ENCODE measurements around the gene IDNK.
A peak's percentile ranks its signal among the peaks of the same experiment; 100 is the strongest.
"Not testable (repeated sequence)": the region's sequence is repeated elsewhere in the genome, so short reads cannot be mapped to it uniquely, and the experiment has no call there.

Gene IDNK

DNA sequence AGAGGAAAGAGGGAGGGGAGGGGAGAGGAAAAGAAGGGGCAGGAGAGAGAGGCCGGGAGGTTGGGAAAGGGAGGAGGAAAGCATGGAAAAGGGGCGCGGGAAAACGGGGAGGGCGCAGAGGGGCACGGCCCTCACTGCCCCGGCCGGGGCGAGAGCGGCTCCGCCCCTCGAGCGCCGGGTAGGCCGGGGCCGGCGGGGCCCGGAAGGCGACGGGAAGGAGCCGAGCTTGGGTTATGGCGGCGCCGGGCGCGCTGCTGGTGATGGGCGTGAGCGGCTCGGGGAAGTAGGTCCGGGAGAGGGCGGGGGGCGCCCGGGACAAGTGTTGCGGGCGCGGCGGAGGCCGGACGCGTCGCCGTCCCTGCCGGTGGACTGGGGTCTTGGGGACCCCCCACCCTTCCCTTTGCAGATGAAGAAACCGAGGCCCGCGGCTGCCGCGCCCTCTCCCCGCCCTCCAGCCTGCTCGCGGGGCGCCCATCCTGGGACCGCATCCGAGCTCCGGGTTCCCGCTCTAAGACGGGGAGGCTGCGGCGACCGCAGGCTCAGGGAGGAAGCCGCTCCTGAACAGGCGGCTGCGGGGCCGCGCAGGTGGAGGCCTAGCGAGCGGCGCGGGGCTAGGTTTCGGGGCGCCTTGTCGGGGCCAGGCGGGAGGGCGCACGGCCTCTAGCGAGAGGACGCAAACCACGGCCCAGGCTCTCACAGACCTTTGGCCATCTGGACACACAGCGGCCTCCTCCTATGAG, at the start of gene IDNK:
TSS of gene IDNK (plus strand) at position 205 of the 740 bp plus-strand sequence. CDS start at position 234, 29 bp downstream.
- DNase-seq (ENCODE audit: low spot score): peak; percentile 51

DNA sequence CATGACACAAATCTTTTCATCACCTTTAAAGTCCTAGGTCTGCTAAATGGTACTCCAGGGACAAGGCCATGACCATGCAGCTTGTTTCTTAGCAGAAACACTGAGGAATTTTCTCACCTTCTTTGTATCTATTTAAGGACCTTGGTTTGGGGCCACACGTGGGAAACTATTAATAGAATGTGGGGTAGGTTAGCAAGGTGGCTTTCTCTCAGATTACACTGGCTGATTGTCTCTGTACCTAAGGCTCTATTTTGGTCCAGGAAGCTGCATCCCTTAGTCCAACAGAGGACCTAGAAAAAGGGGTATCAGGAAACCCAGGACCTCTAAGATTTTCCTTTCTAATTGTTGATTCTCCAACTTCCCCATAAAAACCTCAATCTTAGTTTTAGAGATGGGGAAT, 48.5 kb upstream of the IDNK start:
- DNase-seq (ENCODE audit: low spot score): no peak

DNA sequence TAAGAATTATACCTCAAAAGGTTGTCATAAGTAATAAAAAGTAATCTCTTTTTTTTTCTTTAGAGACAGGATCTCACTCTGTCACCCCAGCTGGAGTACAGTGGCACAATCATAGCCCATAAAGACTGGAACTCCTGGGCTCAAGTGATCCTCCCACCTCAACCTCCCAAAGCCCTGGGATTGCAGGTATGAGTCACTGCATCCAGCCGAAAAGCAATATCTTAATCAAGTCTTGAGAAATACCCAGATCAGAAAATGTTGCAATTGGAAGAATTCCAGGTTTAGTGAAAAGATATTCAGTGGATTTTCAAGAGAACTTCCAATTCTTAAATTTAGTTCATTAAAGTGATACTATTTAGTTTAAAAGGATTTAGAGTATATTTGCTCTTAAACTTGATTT, 40.9 kb upstream of the IDNK start:
- DNase-seq (ENCODE audit: low spot score): no peak

DNA sequence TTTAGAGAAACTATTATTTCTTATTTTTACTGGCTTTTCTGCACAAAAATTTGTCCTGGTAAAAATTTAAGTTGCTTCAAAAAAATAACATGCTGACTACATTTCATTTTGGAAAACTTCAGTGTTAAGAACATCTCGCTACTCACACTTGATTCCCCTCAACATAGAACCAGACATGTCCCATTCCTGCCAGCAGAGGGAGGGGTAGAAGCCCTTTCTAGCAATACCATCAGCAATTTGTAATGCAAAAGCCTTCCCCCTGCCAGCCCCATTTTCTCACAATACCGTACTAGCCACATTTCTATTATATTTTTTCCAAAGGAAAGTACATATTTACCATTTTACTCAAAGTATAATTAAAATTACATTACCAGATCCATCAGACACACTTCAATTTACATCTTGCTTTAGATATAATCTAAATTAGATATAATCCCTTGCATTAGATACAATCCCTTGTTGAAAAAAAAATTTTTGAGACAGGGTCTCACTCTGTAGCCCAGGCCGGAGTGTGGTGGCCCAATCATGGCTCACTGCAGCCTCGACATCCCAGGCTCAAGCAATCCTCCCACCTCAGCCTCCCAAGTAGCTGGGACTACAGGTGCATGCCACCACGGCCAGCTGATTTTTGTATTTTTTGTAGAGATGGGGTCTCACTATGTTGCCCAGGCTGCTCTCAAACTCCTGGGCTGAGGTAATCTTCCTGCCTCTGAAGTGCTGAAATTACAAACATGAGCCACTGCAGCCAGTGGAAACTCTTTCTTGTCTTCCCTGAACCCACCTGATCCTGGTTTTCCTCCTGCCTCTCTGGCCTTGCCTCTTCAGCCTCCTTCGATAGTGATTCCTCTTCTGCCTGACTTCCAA, 39.6 kb upstream of the IDNK start:
- DNase-seq (ENCODE audit: low spot score): peak; percentile 49

DNA sequence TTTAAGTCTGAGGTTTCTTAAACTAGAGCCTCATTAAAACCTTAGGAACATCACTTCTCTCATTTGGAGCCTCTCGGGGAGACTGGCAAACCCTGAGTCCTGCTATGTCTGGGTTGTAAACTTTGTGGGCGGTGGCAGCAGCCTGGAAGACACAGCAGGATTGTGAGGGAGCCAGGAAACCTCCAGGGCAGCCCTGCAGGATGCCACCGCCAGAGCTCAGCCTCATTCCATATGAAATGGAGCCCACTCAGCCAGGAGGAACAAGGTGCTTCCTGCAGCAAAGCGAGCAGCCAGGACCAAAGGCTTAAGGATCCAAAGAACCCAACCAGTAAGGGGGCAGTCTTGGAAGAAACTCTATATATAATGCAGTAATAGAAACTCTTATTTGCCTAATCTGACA, 37.9 kb upstream of the IDNK start:
- DNase-seq (ENCODE audit: low spot score): no peak

DNA sequence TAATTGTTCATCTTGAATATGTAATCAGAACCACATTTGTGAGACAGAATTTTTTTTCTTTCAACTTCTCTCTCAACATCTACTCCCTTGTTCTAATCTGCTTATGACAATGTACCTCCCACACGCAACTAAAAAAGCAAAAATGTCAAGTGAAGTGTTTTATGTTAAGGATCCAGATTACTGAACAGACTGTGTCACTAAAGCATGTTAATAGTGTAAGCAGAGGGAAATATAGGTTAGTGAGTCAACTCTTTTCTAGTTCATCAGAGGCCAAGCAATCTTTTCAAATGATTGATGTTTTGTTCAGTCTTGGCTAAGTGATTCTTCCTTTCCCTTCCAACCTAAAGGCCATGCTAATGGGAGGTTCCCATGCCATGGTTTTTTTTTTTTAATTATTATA, 34.7 kb upstream of the IDNK start:
- no peak for DNase-seq (ENCODE audit: low spot score)

DNA sequence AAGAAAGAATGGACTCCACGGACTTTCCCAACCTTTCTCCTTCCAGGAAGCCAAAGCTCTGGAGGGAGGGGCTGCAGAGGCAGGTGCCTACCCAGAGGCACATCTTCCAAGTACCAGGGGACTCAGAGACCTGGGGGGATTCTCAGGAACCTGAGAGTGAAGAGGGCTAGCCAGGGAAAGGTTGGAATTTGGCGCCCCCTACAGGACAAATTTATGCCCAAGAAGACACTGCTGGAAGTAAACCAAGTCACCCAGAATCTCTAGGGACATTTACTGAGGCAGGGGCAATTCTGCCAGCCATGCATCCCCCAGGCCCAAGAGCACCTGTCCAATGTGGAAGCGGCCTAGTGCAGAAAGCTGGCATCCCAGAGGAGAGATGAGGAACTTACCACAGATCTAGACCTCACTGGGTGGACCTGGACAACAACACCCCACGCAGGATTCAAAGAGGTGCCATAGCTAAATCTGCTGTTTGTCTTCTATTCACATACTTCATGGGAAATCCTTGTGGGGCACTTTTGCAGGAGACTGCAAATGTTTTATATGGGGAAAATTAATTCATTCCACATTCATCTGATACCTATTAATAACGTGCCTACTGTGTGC, 25.9 kb upstream of the IDNK start:
- peak; percentile 27 for DNase-seq (ENCODE audit: low spot score)

DNA sequence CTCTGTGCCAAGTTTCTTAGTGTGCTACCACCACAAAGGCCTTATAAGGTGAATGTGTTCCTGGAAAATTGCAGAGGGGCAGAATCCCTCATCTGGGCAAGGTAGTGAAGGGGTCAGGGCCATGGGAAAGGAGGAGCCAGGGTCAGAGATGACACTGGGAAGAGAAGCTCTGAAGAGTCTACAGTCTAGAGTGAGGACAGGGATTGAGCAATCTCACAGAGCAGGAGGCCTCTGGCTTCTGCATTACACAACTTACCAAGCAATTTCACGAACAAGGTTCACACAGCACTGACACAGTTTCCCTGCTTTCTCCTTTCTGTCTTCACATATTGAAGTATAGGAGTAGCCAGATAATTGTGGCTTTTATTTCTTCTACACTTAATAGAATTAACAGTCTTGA, 24.5 kb upstream of the IDNK start:
- DNase-seq (ENCODE audit: low spot score): peak; percentile 32

DNA sequence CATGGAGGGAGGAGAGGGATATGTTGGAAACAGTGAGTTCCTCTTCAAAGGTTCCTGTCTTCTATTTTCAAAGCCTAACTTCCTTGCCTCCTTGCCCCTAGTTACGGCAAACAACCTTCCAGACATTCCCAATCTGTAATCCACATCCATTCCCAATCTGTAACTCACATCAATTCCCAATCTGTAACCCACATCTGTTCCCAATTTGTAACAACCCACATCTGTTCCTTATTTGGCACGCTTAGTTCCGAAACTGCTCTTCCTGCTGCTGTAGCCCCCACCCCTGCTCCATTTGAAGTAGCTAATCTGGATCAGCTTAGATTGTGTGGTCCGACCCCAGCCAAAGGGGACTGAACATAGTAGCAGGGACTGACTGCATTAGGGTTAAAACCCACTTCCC, 23.9 kb upstream of the IDNK start:
- DNase-seq (ENCODE audit: low spot score): no peak

DNA sequence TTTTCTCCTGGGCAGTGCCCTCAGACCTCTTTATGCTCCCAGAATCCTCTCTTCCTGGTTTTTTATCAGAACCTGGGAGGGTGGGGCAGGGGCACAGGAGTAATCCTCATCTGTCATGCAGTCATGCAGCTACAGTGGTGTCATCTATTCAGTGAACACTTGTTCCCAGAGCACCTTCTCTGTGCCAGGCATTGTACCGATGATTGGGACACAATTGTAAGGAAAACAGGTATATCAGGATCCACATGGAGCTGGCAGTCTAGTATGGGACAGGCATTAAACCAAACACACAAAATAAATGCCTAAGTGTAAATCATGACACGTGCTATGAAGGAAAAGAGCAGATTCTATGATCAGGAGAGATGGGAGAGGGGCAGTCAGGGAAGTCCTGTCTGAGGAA, 21.5 kb upstream of the IDNK start:
- no peak for DNase-seq (ENCODE audit: low spot score)

DNA sequence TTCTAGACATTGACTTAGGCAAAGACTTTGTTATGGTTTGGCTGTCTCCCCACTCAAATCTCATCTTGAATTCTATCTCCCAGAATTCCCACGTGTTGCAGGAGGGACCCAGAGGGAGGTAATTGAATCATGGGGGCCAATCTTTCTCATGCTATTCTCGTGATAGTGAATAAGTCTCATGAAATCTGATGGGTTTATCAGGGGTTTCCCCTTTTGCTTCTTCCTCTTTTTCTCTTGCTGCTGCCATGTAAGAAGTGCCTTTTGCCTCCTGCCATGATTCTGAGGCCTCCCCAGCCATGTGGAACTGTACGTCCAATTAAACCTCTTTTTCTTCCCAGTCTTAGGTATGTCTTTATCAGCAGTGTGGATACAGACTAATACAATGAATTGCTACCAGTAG, 15.3 kb upstream of the IDNK start:
- DNase-seq (ENCODE audit: low spot score): not testable (repeated sequence)

DNA sequence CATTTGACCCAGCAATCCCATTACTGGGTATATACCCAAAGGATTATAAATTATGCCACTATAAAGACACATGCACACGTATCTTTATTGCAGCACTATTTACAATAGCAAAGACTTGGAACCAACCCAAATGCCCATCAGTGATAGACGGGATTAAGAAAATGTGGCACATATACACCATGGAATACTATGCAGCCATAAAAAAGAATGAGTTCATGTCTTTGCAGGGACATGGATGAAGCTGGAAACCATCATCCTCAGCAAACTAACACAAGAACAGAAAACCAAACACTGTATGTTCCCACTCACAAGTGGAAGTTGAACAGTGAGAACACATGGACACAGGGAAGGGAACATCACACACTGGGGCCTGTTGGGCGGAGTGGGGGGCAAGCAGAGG, 9.6 kb upstream of the IDNK start:
- DNase-seq (ENCODE audit: low spot score): not testable (repeated sequence)

DNA sequence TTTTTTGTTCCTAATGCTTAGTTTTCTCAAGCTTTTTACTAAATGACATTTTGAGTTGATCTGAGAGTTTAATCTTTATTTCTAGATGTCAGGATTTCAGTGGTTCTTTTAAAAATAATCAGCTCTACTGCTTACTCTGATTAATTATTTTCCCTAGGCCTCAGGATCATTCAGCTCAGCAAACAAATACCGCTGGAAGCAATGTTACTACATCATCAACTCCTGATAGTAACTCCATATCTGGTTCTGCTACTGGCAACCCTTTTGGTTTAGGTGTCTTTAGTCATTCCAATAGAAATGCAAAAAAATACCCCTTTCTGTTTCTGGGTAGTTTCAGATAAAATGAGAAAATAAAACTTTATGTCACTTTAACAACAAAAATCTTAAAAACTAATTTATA, 5.6 kb upstream of the IDNK start:
- DNase-seq (ENCODE audit: low spot score): no peak

DNA sequence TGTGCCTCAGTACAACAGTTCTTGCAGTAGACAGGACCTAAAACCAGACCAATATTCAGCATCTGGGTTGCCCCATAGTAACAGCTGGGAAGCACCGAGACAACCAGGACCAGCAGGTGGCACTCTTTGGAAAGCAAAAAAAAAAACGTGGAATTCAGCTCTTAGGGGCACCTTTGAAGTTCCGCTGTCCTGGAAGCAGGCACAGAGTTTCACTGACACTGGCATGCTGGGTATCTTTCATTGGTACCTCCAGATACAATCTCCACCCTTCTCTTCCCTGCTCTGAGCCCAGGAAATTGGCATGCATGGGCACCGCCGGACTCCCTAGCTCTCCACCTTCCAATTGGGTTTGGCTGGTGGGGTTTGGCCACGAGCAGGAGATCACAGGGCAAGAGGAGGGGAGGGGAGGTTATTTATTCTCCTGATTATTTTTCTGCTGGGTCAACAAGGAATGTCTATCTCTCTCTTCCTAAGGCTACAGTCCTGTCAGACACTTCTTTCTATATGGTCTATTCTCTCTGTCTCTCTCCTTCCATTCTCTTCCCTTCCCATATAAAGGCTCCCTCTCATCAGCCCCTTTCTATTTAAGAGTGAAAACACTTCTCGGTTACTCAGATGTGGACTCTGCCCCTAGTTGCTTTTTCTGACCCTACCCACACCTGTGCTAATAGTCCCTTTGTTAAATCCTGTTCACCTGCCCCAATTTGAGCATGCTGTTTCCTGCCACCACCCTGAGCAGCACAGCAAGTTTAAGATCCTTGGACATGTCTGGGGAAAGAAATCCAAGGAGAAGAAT, 1.9 kb upstream of the IDNK start:
- DNase-seq (ENCODE audit: low spot score): peak; percentile 51

DNA sequence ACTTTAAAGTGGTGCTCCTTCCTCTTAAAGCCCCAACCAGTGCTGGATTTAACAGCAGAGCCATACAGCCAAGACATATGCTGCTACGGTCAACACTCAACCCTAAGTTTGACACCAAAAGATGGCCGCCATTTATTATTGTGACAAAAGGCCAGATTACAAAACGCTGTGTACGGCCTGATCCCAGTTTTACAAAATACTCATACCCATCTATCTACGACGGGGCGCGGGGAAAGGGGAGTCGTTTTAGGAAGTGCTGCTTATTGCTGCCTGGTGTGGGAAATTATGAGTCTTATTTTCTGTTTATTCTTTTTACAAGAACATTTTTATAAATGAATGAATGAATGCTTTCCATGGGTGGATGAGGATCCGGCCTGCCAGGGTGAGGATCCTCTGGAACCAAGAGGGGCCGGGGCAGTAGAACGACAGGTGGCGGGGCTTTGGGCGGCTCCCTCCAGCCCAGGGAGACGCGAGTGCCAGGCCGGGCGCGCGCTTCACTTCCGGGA, 457 bp upstream of the IDNK start:
- no peak for DNase-seq (ENCODE audit: low spot score)

DNA sequence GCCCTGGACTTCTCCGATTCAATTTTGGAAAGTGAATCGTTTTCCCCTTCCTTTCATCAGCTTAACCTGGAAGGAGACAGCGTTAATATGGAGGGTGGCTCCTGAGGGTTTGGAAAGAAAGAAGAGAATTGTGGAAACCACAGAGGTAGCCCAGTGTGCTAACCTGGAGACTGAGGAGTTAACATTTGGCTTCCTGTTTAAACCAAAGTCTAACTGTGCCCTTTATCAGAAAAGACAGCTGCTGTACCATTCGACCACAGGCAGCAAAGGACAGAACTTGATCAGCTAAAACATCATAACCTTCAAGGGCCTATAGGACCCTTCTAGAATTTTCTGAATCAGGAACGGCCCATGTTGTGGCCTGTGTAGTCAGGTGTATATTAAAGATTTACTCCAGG, 735 bp downstream of the IDNK start:
- no peak for DNase-seq (ENCODE audit: low spot score)

DNA sequence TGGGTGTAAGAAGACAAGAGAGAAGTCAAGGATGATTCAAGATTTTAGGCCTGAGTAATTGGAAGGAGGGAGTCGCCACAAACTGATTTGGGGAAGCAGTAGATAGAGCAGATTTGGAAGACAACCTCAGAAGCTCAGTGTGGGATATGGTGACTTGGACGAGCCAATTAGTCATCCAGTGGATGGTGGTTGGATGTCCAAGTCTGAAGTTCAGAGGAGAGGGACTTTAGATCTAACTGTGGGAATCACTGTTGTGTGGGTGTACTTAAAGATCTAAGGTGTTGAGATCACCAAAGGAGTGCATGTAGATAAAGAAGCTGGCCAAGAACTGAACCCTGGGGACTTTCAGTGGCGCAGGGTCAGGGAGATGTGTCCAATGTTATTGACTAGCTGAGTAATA, 2.2 kb downstream of the IDNK start:
- DNase-seq (ENCODE audit: low spot score): no peak

DNA sequence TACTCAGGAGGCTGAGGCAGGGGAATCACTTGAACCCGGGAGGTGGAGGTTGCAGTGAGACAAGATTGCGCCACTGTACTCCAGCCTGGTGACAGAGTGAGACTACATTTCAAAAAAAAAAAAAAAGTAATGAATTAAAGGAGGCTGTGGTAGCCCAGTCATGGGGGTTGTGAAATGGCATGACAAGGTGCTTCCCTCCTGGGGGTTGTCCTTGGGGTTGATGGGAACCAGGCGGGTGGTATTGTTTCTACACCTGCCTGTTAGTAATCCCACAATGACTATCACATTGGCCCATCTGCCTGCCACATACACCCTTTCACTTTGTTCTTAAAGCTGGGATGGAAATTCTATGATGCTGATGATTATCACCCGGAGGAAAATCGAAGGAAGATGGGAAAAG, 5.6 kb downstream of the IDNK start:
- DNase-seq (ENCODE audit: low spot score): no peak

DNA sequence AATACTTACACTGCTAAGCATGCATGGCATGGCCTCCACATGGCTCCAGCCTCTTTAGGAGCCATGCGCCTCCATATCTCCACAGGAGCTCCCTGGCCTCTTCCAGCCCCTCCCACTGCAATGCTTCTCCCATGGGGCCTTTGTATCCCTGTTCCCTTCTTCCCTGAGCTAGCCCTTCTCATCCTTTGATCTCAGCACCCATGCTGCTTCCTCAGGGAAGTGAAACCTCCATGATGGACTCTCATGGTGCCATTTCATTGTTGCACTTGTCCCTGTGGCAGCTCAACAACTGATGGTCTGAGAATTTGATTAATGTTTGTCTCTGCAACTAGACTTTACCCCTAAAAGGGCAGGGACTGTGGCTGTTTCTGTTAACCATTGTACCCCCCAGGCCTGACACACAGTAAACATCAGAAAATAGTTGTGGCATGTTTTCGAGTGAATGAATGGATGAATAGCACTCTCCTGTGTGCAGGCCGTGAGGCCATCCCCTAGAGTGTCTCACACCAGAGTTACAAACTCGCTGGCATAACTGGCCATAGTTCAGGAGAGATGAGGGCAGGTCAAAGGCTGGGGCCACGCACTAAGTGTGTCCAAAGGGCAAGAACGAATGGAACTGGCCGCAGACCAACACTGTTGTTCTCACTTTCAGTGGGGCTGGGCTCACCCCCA, 6.6 kb downstream of the IDNK start:
- no peak for DNase-seq (ENCODE audit: low spot score)

DNA sequence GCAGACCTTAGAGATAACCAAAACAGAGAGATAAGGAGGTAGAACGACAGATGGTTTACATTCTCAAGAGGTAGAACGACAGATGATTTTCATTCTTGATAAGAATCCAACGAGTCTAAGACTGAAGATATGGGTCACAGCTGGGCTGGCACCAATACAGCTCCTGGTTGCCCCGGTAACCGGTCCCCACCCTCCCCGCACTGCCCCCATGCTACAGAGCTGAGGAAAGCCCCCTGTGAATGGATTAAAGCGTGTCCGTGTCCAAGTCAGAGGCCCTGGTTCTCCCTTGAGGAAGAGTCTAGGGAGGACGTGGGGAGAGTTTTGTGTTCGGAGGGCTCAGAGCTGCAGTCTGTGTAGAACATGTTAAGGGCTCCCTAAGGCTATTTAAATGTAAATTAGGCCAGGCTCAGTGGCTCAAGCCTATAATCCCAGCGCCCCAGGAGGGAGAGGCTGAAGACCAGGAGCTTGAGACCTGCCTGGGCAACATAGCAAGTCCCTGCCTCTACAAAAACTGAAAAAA, 8.1 kb downstream of the IDNK start:
- no peak for DNase-seq (ENCODE audit: low spot score)

DNA sequence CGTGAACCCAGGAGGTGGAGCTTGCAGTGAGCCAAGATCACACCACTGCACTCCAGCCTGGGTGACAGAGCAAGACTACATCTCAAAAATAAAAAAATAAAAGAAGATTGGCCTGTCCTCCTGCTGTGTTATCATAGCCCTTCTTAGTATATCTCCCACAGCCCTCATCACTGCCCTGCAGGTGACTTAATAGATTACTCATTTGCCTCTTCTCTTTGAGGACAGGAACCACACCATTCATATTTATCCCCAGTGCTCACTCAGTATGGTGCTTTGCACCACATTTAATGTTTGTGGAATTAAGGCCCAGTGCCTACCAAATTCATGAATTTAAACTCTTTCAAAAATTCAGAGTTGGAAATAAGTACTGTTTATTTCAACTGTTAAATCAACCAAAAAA, 10.3 kb downstream of the IDNK start:
- no peak for DNase-seq (ENCODE audit: low spot score)
